Panc1 (cell line): ENCODE measurements around the gene C6. TPM values are rescaled to one million over a fixed set of nuclear protein-coding genes. Genes with fewer than 3 reads are reported as not detected.

Experiments
- ATAC-seq: fragments of 200-7000 bp; cut with Tn5 transposase; 2 replicates; pipeline ENCODE4 v1.9.1; 2020; ENCODE audit warnings: mild to moderate bottlenecking, moderate library complexity
- Bru-seq: library from RNA; stranded (reverse); fragments of 400-500 nt; gene quantifications from one replicate; lab custom pipeline; 2021; lab: Mats Ljungman, UMichigan
- BruChase-seq, 2 experiments: library from RNA; stranded (reverse); fragments of 400-500 nt; gene quantifications; one replicate each; lab custom pipeline; 2021; lab: Mats Ljungman, UMichigan
- BruUV-seq: library from RNA; stranded (reverse); fragments of 400-500 nt; replicated peaks from 2 replicates; lab custom pipeline; 2021; lab: Mats Ljungman, UMichigan
- CTCF ChIA-PET: fragments of 300-600 bp; sonication (Branson Sonifier 250); formaldehyde crosslinking; loops from one replicate; lab custom pipeline; 2022; ENCODE audit warnings: antibody characterized with exemption; lab: Charles Lee
- POLR2A ChIA-PET: fragments of 300-600 bp; sonication (Branson Sonifier 250); formaldehyde crosslinking; loops from one replicate; lab custom pipeline; 2022; ENCODE audit warnings: antibody characterized with exemption; lab: Charles Lee
- DNase-seq: peaks from one replicate; pipeline ENCODE4 v3.0.0-alpha.2; 2010; ENCODE audit warnings: low read depth, low spot score
- H3K27ac ChIP-seq: 2 replicates; pipeline ENCODE4 v1.5.1; 2011; ENCODE audit warnings: mild to moderate bottlenecking, low read length, inconsistent platforms
- H3K27me3 ChIP-seq: fragments of 200-500 bp; sonication (Bioruptor generic); 2 replicates; pipeline ENCODE4 v1.6.0; 2014; ENCODE audit warnings: low read length, inconsistent platforms; ENCODE audit not compliant: control insufficient read depth, insufficient read depth
- H3K36me3 ChIP-seq: fragments of 200-500 bp; sonication (Bioruptor generic); 2 replicates; pipeline ENCODE4 v1.5.1; 2014; ENCODE audit warnings: inconsistent platforms, mild to moderate bottlenecking, low read length, moderate library complexity; ENCODE audit not compliant: control insufficient read depth, insufficient read depth
- H3K4me1 ChIP-seq: 2 replicates; pipeline ENCODE4 v1.5.1; 2011; ENCODE audit warnings: inconsistent platforms, mild to moderate bottlenecking, low read length, moderate library complexity; ENCODE audit not compliant: control insufficient read depth, insufficient read depth
- H3K4me3 ChIP-seq, 2 experiments: 2 replicates each; pipeline ENCODE4 v1.5.1; 2011 to 2012; ENCODE audit warnings: low read depth in 2 of 2, low read length in 2 of 2, mild to moderate bottlenecking in 2 of 2, inconsistent platforms in 1 of 2, moderate library complexity in 1 of 2
- H3K9me3 ChIP-seq: fragments of 200-500 bp; sonication (Bioruptor generic); 2 replicates; pipeline ENCODE4 v1.5.1; 2014; ENCODE audit warnings: low read depth, mild to moderate bottlenecking, inconsistent platforms, low read length, moderate library complexity; ENCODE audit not compliant: control insufficient read depth, insufficient read depth
- POLR2AphosphoS5 ChIP-seq: IDR thresholded peaks from 2 replicates; pipeline ENCODE4 v1.6.1; 2012; ENCODE audit warnings: mild to moderate bottlenecking, low read depth, low read length, moderate library complexity
- SIN3A ChIP-seq: IDR thresholded peaks from 2 replicates; pipeline ENCODE4 v1.6.1; 2012; ENCODE audit warnings: low read depth, mild to moderate bottlenecking, low read length, moderate library complexity, borderline replicate concordance; ENCODE audit not compliant: insufficient read depth
- TCF7L2 ChIP-seq: IDR thresholded peaks from 2 replicates; pipeline ENCODE4 v1.6.1; 2011; ENCODE audit warnings: mild to moderate bottlenecking, low read depth, low read length, inconsistent platforms
- in situ Hi-C: cut with HindIII; loops from 2 replicates; pipeline ENCODE4 v1.10.0; 2016; ENCODE audit warnings: low sequenced_read_pairs, low pct_unique_long_range_greater_than_20kb
- intact Hi-C: fragments of 100-400 bp; cut with micrococcal nuclease; formaldehyde crosslinking; loops from one replicate; pipeline ENCODE4 v1.10.0; 2022; ENCODE audit not compliant: unreplicated experiment
- long read RNA-seq: library from polyadenylated mRNA; unstranded; transcript quantifications from one replicate; pipeline ENCODE4 v2.0.0, GENCODE V29; 2021; ENCODE audit not compliant: unreplicated experiment
- polyA plus RNA-seq: library from polyadenylated mRNA; unstranded; fragments of >200 nt; gene quantifications from one replicate; pipeline ENCODE4 v1.2.1, GENCODE V29; 2012; ENCODE audit warnings: missing spikeins; ENCODE audit not compliant: insufficient read length
- total RNA-seq: library from RNA; stranded (reverse); gene quantifications from one replicate; pipeline ENCODE4 v1.2.1, GENCODE V29; 2021; ENCODE audit not compliant: unreplicated experiment
- TF ChIP-seq, protein P1 (sequence below): fragments of 450-650 bp; IDR thresholded peaks from 2 replicates; pipeline ENCODE4 v1.5.1; 2017; ENCODE audit warnings: mild to moderate bottlenecking
- TF ChIP-seq, protein P2 (sequence below), 2 experiments: IDR thresholded peaks; 2 replicates each; pipeline ENCODE4 v1.6.1; 2011 to 2012; ENCODE audit warnings: low read depth in 2 of 2, control low read depth in 1 of 2, low read length in 1 of 2, mild to moderate bottlenecking in 1 of 2, moderate library complexity in 1 of 2; ENCODE audit not compliant: insufficient read depth in 1 of 2

Gene C6
- total RNA-seq (0.13 TPM), Bru-seq, nascent RNA (percentile 1 among the genes with signal in this experiment), BruChase-seq, experiment 1, labeled RNA remaining after a 2-hour chase (percentile 1 among the genes with signal in this experiment), BruChase-seq, experiment 2, labeled RNA remaining after a 6-hour chase (percentile 3 among the genes with signal in this experiment)
- not detected for polyA plus RNA-seq
- long read RNA-seq: 0 reads

DNA sequence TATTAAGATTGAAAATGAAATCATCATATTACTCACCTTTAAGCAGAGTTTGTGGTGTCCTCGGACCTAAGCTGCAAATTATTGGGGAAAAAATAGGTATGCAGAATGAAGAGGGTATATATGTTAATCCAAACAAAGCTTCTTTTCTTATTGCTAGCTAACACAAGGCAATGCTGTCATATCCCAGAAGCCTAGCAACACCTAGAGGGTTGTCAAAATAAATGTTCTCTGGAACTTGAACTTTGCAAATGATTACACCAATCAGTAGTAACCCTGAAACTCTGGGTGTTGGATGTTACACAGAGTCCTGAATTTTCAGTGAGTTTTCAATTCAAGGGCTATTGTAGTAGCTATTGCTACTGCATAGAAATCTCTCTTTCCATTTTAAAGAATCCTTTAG, at the start of gene C6:
C6 (minus strand) TSS at position 193 of the 400 bp plus-strand sequence. CDS start 10,302 bp downstream, outside the sequence.
- H3K27ac ChIP-seq: no peak within 1 kb of the TSS
- ATAC-seq: no peak
- no peak for DNase-seq
- H3K36me3 ChIP-seq: no peaks in the 10 kb centered on the region
- intact Hi-C loops (no loop called here), in situ Hi-C loops (no loop called here)
- ChIA-PET CTCF (no interaction called here), POLR2A (no interaction called here)
- no peaks in the 10 kb centered on the region for H3K4me1 ChIP-seq
- H3K4me3 ChIP-seq: no peak within 1 kb of the TSS
- H3K9me3 ChIP-seq: no peaks in the 10 kb centered on the region
- no peaks in the 10 kb centered on the region for H3K27me3 ChIP-seq
- BruUV-seq: no TSS peak
- TF ChIP-seq, protein P1, sequence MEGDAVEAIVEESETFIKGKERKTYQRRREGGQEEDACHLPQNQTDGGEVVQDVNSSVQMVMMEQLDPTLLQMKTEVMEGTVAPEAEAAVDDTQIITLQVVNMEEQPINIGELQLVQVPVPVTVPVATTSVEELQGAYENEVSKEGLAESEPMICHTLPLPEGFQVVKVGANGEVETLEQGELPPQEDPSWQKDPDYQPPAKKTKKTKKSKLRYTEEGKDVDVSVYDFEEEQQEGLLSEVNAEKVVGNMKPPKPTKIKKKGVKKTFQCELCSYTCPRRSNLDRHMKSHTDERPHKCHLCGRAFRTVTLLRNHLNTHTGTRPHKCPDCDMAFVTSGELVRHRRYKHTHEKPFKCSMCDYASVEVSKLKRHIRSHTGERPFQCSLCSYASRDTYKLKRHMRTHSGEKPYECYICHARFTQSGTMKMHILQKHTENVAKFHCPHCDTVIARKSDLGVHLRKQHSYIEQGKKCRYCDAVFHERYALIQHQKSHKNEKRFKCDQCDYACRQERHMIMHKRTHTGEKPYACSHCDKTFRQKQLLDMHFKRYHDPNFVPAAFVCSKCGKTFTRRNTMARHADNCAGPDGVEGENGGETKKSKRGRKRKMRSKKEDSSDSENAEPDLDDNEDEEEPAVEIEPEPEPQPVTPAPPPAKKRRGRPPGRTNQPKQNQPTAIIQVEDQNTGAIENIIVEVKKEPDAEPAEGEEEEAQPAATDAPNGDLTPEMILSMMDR: no peak
- TF ChIP-seq, protein P2, sequence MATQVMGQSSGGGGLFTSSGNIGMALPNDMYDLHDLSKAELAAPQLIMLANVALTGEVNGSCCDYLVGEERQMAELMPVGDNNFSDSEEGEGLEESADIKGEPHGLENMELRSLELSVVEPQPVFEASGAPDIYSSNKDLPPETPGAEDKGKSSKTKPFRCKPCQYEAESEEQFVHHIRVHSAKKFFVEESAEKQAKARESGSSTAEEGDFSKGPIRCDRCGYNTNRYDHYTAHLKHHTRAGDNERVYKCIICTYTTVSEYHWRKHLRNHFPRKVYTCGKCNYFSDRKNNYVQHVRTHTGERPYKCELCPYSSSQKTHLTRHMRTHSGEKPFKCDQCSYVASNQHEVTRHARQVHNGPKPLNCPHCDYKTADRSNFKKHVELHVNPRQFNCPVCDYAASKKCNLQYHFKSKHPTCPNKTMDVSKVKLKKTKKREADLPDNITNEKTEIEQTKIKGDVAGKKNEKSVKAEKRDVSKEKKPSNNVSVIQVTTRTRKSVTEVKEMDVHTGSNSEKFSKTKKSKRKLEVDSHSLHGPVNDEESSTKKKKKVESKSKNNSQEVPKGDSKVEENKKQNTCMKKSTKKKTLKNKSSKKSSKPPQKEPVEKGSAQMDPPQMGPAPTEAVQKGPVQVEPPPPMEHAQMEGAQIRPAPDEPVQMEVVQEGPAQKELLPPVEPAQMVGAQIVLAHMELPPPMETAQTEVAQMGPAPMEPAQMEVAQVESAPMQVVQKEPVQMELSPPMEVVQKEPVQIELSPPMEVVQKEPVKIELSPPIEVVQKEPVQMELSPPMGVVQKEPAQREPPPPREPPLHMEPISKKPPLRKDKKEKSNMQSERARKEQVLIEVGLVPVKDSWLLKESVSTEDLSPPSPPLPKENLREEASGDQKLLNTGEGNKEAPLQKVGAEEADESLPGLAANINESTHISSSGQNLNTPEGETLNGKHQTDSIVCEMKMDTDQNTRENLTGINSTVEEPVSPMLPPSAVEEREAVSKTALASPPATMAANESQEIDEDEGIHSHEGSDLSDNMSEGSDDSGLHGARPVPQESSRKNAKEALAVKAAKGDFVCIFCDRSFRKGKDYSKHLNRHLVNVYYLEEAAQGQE (IDR thresholded peaks at IDR 0.05; ENCODE audit: insufficient read depth in 1 of 2, low read depth in 2 of 2, low read length in 1 of 2): no peak
- TF ChIP-seq TCF7L2 (no peak), POLR2AphosphoS5 (no peak), SIN3A (no peak)

DNA sequence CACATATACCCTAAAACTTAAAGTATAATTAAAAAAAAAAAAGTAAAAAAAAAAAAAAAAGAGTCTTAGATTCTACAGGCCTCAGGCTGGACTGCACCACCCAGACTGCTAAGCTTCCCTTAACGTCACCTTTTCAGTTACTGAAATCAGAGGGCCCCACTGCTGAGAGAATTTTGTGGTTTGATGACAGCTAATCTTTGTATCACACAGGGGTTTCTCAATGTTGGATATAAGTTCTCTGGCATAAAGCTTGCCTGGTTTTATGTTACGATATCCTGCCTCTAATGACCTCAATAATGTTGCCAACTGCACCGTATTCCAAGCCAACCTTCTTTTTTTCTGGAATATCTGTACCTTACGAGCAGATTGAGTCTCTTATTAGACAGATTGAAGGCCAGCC, 43.1 kb upstream of the C6 start:
- Histone ChIP-seq H3K36me3 (no peaks in the 10 kb centered on the region), H3K27ac (no peak overlapping the region), H3K9me3 (0 out of 2 replicates have a peak, but pooled peaks cover 3% of the 10 kb centered on the region), H3K4me1 (no peaks in the 10 kb centered on the region), H3K27me3 (no peaks in the 10 kb centered on the region), H3K4me3 (no peak overlapping the region)
- in situ Hi-C loops (no loop called here), intact Hi-C loops (no loop called here)
- BruUV-seq: no TSS peak
- ATAC-seq (no peak), DNase-seq (no peak)
- CTCF ChIA-PET: no interaction called here
- POLR2A ChIA-PET: no interaction called here
- no peak for TF ChIP-seq POLR2AphosphoS5
- TF ChIP-seq, protein P1: no peak
- TF ChIP-seq SIN3A: no peak
- no peak for TF ChIP-seq TCF7L2
- TF ChIP-seq, protein P2 (IDR thresholded peaks at IDR 0.05; ENCODE audit: insufficient read depth in 1 of 2, low read depth in 2 of 2, low read length in 1 of 2): no peak
